ENCODE data around the gene ABI2. TPM values are rescaled to one million over a fixed set of nuclear protein-coding genes. Genes with fewer than 3 reads are reported as not detected.

ABI2 gene
- total and polyA plus RNA-seq, 8 donors, result 6.1 to 151 (median 14.4) TPM

- TF ChIP-seq POLR2AphosphoS5 (IDR thresholded peaks at IDR 0.05) (no peak), POLR2A (IDR thresholded peaks at IDR 0.05) (no peak), CTCF (IDR thresholded peaks at IDR 0.05) (peak in 5 of 7 experiments; percentile 20 to 58 (median 44))
- peak; percentile 32 to 72 for DNase-seq
- intact Hi-C loops (cut with DNase I; ENCODE audit: low total_unique reads), result loop anchor here (10.0 kb wide), 1 partner anchor 330 kb away; no protein-coding TSS in a partner anchor
- no peak overlapping the region for H3K4me3 ChIP-seq
- peaks cover 0 to 6% (median 0%) of the 10 kb centered on the region in 4 donors for H3K4me1 ChIP-seq
- no peaks in the 10 kb centered on the region for H3K9me3 ChIP-seq
- peaks cover 1 to 19% (median 13%) of the 10 kb centered on the region in 4 donors for H3K36me3 ChIP-seq
- H3K27ac ChIP-seq, result no peak overlapping the region
- no peaks in the 10 kb centered on the region for H3K27me3 ChIP-seq
- 72 to 83% (median 76%) methylated on average over 8 of the region's 8 CpGs for WGBS, 5 donors
These were observed 156.3 kb downstream of the ABI2 start for GRCh38 chr2:203484266-203485112.

DNA sequence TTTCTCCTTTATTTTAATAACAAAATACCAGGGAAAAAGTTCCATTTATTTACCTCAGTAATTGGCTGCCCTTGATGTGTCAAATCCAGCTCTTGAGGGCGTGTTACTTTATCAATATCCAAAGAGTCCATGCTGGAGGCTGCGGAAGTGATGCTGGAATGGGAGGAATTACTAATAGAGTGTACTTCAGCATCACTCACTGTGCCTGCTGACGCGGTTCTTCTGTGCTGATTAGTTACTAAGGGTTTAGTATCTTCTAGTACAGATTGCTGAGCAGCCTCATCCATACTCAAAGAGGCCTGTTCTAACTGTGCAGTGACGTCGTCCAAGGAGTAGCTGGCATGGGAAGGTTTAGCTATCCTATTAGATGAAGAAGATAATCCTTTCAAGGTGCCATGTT is 161.3 kb downstream of the ABI2 start:
- intact Hi-C loops (cut with DNase I; ENCODE audit: low total_unique reads), result loop anchor here (10.0 kb wide), 1 partner anchor 325 kb away; no protein-coding TSS in a partner anchor
- Histone ChIP-seq H3K9me3 (no peaks in the 10 kb centered on the region), H3K27me3 (no peaks in the 10 kb centered on the region), H3K4me3 (no peak overlapping the region), H3K4me1 (peaks cover 0 to 18% (median 0%) of the 10 kb centered on the region in 4 donors), H3K36me3 (peaks cover 6 to 45% (median 33%) of the 10 kb centered on the region in 4 donors), H3K27ac (no peak overlapping the region)
- TF ChIP-seq POLR2AphosphoS5 (IDR thresholded peaks at IDR 0.05), result no peak
- TF ChIP-seq CTCF (IDR thresholded peaks at IDR 0.05), result no peak
- no peak for TF ChIP-seq POLR2A (IDR thresholded peaks at IDR 0.05)
- TF ChIP-seq EP300 (IDR thresholded peaks at IDR 0.05), result no peak
- DNase-seq, result no peak
- 84 to 95% (median 94%) methylated on average over 6 of the region's 6 CpGs for WGBS, 5 donors

DNA sequence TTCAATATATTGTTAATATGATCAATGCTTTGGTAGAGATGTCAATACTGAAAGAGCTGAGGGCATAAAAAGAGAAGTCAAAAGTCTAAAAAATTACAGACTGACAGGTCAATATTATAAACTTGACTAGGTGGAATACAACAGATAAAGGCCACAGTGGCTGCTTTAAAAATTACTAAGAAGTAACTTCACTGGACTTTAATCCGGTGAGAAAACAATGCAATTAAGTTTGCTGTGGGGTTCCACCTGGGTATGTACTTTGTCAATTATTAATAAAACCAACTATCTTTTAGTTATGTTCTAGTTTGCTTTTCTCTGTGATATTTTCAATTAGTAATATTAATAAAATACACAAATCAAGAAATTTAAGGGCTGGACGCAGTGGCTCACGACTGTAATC is 162.2 kb downstream of the ABI2 start:
- Histone ChIP-seq H3K4me1 (peaks cover 0 to 13% (median 0%) of the 10 kb centered on the region in 4 donors), H3K36me3 (peaks cover 6 to 45% (median 31%) of the 10 kb centered on the region in 4 donors), H3K27me3 (no peaks in the 10 kb centered on the region), H3K27ac (no peak overlapping the region), H3K4me3 (no peak overlapping the region), H3K9me3 (no peaks in the 10 kb centered on the region)
- DNase-seq, result peak in 1 of 2 donors; percentile 19
- intact Hi-C loops (cut with DNase I; ENCODE audit: low total_unique reads), result no loop called here
- no peak for TF ChIP-seq POLR2AphosphoS5 (IDR thresholded peaks at IDR 0.05)
- no peak for TF ChIP-seq POLR2A (IDR thresholded peaks at IDR 0.05)
- no peak for TF ChIP-seq CTCF (IDR thresholded peaks at IDR 0.05)
- no peak for TF ChIP-seq EP300 (IDR thresholded peaks at IDR 0.05)
- 32 to 74% (median 50%) methylated on average over 3 of the region's 3 CpGs for WGBS, 5 donors

GRCh38 chr2:203492965-203493364 is 164.8 kb downstream of the ABI2 start:
- Histone ChIP-seq H3K36me3 (peaks cover 6 to 40% (median 31%) of the 10 kb centered on the region in 4 donors), H3K27ac (no peak overlapping the region), H3K9me3 (no peaks in the 10 kb centered on the region), H3K27me3 (no peaks in the 10 kb centered on the region), H3K4me3 (no peak overlapping the region), H3K4me1 (peaks cover 0 to 22% (median 0%) of the 10 kb centered on the region in 4 donors)
- TF ChIP-seq CTCF (IDR thresholded peaks at IDR 0.05), result no peak
- TF ChIP-seq POLR2AphosphoS5 (IDR thresholded peaks at IDR 0.05), result no peak
- TF ChIP-seq EP300 (IDR thresholded peaks at IDR 0.05), result no peak
- no peak for TF ChIP-seq POLR2A (IDR thresholded peaks at IDR 0.05)
- intact Hi-C loops (cut with DNase I; ENCODE audit: low total_unique reads), result no loop called here
- WGBS, 5 donors, result 78 to 86% (median 80%) methylated on average over 2 of the region's 2 CpGs
- no peak for DNase-seq

Other genes starting within 250 kb of the ABI2 start
- 10 to 100 TPM in 4 of 5 donors, 1 to 10 TPM in 1; 3.8 to 56.7 (median 15.1) TPM for gene CYP20A1, start 89.4 kb upstream of the ABI2 start, total RNA-seq
- gene CYP20A1, start 89.4 kb upstream of the ABI2 start, polyA plus RNA-seq, result 1 to 10 TPM; 5.2 to 8.2 (median 5.6) TPM
- gene RAPH1, start 206.9 kb downstream of the ABI2 start, total RNA-seq, result 1,000 to 10,000 TPM in 1 of 5 donors, 100 to 1,000 TPM in 1, 10 to 100 TPM in 2, 1 to 10 TPM in 1; 4.7 to 1,062 (median 44.6) TPM
- 1 to 10 TPM; 2.5 to 3.7 (median 3.5) TPM for gene RAPH1, start 206.9 kb downstream of the ABI2 start, polyA plus RNA-seq